Measurements from ENCODE around the gene APOBEC4.
A peak's percentile ranks its signal among the peaks of the same experiment; 100 is the strongest.
"Not testable (repeated sequence)": the region's sequence is repeated elsewhere in the genome, so short reads cannot be mapped to it uniquely, and the experiment has no call there.

Gene APOBEC4

DNA sequence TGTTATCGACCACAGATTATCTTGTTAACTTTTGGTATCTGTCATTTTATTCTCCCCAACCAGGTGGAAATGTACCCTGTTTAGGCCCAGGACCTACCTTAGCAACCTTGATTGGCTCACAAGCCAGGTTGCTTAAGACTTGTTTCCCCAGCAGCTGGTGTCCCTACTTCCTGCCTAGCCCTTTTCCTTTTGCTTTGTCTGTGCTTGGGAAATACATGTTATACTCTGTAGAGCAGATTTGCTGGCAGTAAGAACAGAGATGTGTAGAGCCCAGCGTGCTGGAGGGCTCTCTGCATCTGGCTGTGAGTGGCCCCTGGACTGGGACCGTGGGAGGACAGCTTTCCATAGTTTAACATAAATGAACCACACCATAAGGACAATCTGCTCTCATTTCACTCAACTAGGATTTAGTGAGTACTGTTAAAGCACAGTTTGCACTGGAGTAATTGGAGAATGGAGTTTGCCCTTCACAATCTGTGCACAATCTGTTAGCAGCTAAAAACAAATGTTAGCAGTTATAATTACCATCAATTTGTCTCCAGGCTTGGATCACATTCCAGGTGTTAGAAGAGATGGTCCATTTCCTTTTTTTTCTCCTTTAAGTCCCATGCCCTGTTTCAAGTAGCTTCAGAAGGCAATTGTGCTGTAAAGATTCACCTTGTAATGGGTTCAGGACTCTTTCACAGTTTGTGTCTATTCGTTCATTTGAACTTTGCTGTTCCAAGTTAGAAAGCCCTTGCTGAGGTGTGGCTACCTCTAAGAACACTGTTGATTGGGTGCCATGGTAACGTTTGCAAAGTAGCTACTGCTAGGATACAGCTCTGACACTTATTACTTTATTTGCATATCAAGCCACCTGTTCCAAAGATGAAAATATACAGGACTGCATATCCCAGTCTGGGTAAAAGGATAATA is at the start of gene APOBEC4:
APOBEC4 (minus strand) TSS at position 770 of the 915 bp plus-strand sequence. CDS start 4,535 bp downstream, outside the sequence.
- peak; percentile 33 for DNase-seq

GRCh38 chr1:183702813-183703198 is 49.7 kb upstream of the APOBEC4 start:
- DNase-seq = no peak

- no peak for DNase-seq
Observed at GRCh38 chr1:183702087-183702812, 49.1 kb upstream of the APOBEC4 start.

DNA sequence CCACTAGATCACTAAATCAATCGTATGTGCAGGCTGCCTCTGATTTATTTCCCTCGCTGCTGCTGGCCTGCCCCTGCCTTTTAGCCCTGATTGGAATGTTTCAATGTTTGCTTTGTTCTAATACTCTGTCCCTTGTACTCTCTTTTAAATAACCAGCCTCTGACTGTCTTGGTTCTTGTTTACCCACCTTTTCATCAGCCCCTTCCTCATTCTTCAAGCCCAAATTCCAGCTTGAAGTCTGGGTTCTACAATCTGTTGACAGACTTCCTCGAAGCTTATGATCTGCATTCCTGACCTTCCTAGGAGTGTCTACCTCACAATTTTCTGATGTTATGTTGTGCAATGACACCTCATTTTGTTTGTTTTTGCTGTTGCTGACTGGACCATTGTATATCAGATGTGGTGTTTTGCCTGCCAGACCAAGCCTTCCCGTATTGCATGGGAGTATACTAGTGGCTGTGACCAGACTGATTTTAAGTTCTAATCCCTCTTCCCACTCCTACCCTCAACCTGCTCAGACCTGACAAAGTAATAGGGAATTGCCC is 46.6 kb upstream of the APOBEC4 start:
- no peak for DNase-seq

DNA sequence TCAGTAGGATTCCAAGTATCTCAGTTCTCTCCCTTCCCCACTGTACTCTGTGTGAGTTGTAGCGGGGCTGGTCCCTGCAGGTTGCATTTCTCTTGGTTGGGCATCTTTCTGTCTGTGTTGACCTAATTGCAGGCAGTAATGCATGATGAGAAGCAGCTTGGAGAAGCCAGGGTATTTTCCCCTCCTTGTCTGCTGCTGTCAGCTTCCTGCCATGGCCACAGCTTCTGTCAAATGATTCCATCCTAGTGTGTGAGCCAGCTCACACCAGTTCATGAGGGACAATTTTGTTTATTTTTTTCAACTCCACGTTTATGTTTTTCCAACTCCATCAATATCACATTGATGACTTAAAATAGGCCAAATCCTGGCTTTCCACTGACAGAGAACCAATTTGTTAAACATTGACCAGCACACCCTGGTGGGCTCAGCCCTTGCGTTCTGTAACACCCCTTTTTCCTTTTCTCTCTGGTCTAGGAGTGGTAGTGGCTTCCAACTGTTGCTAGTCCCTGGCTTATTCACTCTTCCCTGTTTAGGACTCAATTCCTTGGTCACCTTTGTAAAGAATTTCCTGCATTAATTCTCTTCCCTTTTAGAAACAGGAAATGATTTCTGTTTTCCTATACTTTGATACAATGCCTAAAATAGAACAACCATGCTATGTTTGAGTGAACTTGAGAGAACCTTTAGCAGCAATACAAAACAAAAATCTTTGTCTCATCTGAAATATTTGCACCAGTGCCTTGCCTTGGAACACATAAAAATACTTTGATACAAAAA is 44.9 kb upstream of the APOBEC4 start:
- no peak for DNase-seq

DNA sequence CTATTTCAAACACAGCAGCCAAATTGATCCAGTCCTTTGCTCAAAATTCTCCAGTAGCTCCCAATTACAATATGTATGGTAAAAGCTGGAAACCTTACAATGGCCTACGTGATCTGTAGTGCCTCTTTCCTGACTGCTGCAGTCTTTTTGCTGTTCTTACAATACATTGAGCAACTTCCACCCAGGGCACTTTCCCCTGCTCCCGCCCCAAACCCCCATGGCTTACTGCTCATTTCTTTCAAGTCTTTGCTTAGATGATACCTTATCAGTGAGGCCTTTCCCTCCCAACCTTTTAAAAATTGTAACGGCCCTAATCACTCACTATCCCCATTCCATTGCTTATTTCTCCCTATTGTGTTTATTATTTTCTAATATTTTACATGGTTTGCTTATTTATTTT is 43.9 kb upstream of the APOBEC4 start:
- DNase-seq = no peak

GRCh38 chr1:183694755-183695154 is 41.6 kb upstream of the APOBEC4 start:
- DNase-seq = no peak

GRCh38 chr1:183694066-183694465 is 41.0 kb upstream of the APOBEC4 start:
- DNase-seq = no peak

DNA sequence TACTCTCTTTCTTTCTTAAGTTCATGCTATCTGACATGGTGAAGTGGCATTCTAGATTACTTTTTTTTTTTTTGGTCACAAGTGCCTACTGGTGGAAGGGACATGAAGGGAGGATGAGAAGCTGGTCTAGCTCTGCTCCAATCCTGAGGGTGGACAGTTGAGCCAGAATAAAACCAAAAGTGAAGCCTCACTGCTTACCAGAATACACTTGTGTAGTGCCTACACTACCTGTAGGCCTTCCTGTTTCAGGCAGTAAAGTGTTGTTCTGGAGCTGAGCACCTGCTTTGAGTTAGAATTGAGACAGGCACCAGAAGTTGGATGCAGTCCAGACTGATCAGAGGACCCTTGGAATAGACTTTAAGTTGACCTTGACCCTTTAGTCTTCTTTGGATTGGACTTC is 40.4 kb upstream of the APOBEC4 start:
- DNase-seq = no peak

GRCh38 chr1:183689762-183690204 is 36.7 kb upstream of the APOBEC4 start:
- DNase-seq = peak; percentile 13

DNA sequence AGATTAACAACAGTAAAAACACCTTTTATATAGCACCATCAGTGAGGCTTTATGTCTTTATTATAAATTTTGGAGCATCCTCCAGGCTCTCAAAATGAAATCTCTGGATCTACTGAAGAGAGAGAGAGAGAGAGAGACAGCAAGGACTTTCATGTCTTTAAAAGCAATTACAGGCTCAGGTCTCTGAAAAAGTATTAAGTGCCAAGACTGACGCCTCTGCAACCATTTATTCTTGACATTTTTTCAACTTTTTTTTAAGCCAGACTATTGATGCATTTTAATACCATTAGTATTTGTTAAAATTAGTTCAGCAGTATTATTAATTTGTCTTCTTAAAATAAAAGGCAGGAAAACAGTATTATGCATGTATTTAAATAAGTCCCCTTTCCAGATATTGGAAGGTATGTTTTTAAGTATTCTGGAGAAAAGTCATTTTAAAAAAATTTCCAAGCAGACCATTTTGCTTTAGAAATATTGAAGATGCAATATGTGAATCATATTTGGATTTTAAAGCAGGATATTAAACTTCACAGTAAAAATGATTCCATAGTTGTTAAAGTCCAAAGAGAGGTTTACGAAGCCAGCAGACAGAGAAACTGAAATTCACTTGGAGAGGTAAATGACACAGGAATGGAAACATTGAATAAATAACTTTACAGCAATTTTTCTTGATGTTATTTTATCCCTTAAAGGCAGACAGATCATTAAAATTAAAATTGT is 35.4 kb upstream of the APOBEC4 start:
- no peak for DNase-seq

DNA sequence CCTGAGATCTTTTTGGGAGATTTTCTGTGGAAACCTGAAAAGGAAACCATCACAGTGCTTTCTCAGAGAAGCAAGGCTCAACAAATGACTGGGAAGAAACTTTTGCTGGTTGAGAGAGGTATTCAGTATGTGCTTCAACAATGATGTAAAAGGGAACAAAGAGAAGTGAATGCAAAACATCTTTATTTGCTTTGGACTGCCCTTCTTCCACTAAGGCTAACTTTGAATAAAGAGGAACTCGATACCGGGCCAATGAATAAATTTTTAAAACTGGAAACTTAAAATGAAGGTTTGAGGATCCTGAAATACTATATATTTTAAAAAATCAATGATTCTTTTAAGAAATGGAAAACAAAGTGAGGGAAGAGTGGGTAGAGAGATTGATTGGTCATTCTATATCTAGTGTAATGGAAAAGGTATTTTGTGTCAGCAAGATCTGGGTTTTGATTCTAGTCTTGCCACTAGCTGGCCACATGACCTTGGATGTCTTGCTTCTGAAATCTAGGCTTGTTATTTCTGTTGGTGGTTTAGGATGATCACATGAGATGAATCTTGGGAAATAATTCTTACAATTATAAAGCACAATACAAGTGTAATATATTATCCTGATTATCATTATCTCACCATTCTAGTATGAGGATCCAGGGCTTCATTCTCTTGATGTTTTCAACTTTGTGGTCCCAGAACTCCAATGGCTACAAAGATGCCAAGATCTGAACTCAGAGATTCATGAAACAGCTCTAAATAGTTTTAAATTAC is 34.6 kb upstream of the APOBEC4 start:
- no peak for DNase-seq

- no peak for DNase-seq
Observed at GRCh38 chr1:183686229-183686628, 33.1 kb upstream of the APOBEC4 start.

- peak; percentile 68 for DNase-seq
Observed at GRCh38 chr1:183685112-183685713, 32.1 kb upstream of the APOBEC4 start.

- DNase-seq = not testable (repeated sequence)
Observed at GRCh38 chr1:183679363-183679762, 26.2 kb upstream of the APOBEC4 start.

GRCh38 chr1:183678819-183679218 is 25.7 kb upstream of the APOBEC4 start:
- DNase-seq = no peak

- DNase-seq = no peak
Observed at GRCh38 chr1:183676586-183677189, 23.6 kb upstream of the APOBEC4 start.

GRCh38 chr1:183675883-183676585 is 22.9 kb upstream of the APOBEC4 start:
- no peak for DNase-seq

- no peak for DNase-seq
Observed at GRCh38 chr1:183675381-183675780, 22.3 kb upstream of the APOBEC4 start.

GRCh38 chr1:183674886-183675285 is 21.8 kb upstream of the APOBEC4 start:
- no peak for DNase-seq

Data from RPMI8226 (cell line).